SU-DHL-6 (cell line): Measurements from ENCODE around the gene POU3F2.

Experiments used
- H2AFZ ChIP-seq: fragments of 200-600 bp; sonication (generic); 2 replicates; pipeline ENCODE4 v1.6.1; 2014; ENCODE audit warnings: low read depth, mild to moderate bottlenecking, moderate library complexity, mixed read lengths, antibody characterized with exemption, low read length; ENCODE audit not compliant: severe bottlenecking
- H3F3A ChIP-seq: fragments of 200-600 bp; shearing (Covaris generic); 2 replicates; pipeline ENCODE4 v1.6.0; 2016; ENCODE audit warnings: antibody characterized with exemption, mild to moderate bottlenecking; ENCODE audit not compliant: insufficient read depth
- H3K27ac ChIP-seq: fragments of 200-600 bp; sonication (generic); 2 replicates; pipeline ENCODE4 v1.5.1; 2016; ENCODE audit warnings: low read depth, mild to moderate bottlenecking, low read length, moderate library complexity, mixed read lengths
- H3K27me3 ChIP-seq: fragments of 200-600 bp; sonication (generic), shearing (Covaris generic); 2 replicates; pipeline ENCODE4 v1.6.0; 2014; ENCODE audit warnings: mild to moderate bottlenecking, low read length
- H3K36me3 ChIP-seq: fragments of 200-600 bp; sonication (generic); 2 replicates; pipeline ENCODE4 v1.6.1; 2014; ENCODE audit warnings: mild to moderate bottlenecking, low read length, mixed read lengths
- H3K4me2 ChIP-seq: fragments of 300-600, 200-600 bp; shearing (Covaris generic), sonication (generic); 2 replicates; pipeline ENCODE4 v1.6.0; 2014; ENCODE audit warnings: low read length, low read depth, mild to moderate bottlenecking; ENCODE audit not compliant: poor library complexity, severe bottlenecking
- H3K4me3 ChIP-seq: fragments of 200-600 bp; sonication (generic); 2 replicates; pipeline ENCODE4 v1.5.1; 2014; ENCODE audit warnings: antibody characterized with exemption, low read length, mild to moderate bottlenecking, mixed read lengths; ENCODE audit not compliant: insufficient read depth, poor library complexity, severe bottlenecking
- H3K79me2 ChIP-seq: fragments of 200-600 bp; sonication (generic); 2 replicates; pipeline ENCODE4 v1.6.1; 2014; ENCODE audit warnings: mild to moderate bottlenecking, low read length, moderate library complexity; ENCODE audit not compliant: insufficient read depth
- H3K9ac ChIP-seq: fragments of 200-600 bp; sonication (generic); 2 replicates; pipeline ENCODE4 v1.7.0; 2014; ENCODE audit warnings: mild to moderate bottlenecking, low read length
- H3K9me2 ChIP-seq: fragments of 200-600 bp; sonication (generic); replicated peaks from 2 replicates; pipeline ENCODE4 v1.6.1; 2014; ENCODE audit warnings: low read length; ENCODE audit not compliant: insufficient read depth
- H3K9me3 ChIP-seq: fragments of 200-600 bp; sonication (generic); 2 replicates; pipeline ENCODE4 v1.6.1; 2014; ENCODE audit warnings: low read length, mixed read lengths; ENCODE audit not compliant: insufficient read depth
- H4K20me1 ChIP-seq: fragments of 200-600 bp; sonication (generic); 2 replicates; pipeline ENCODE4 v1.6.1; 2014; ENCODE audit warnings: low read depth, mild to moderate bottlenecking, antibody characterized with exemption, low read length, moderate library complexity, mixed read lengths
- CTCF ChIP-seq: fragments of 200-600 bp; sonication (generic); IDR thresholded peaks from one replicate; pipeline ENCODE4 v1.5.1; 2017; ENCODE audit warnings: antibody characterized with exemption, mild to moderate bottlenecking, low read length, moderate library complexity; ENCODE audit not compliant: insufficient read depth, poor library complexity, severe bottlenecking
- EZH2phosphoT487 ChIP-seq: fragments of 200-600 bp; sonication (generic), shearing (Covaris generic); conservative IDR thresholded peaks from 2 replicates; pipeline ENCODE4 v1.6.1; 2018; ENCODE audit warnings: mild to moderate bottlenecking, antibody characterized with exemption, low read length, moderate library complexity, mixed read lengths

The POU3F2 gene

GRCh38 chr6:98885330-98885729 is 51.0 kb downstream of the POU3F2 start:
- Histone ChIP-seq H3K36me3 (peaks cover 3% of the 10 kb centered on the region; the same call in 1 of the 2 replicates), H3K79me2 (no peaks in the 10 kb centered on the region), H3K4me2 (no peak overlapping the region), H3K27ac (no peak overlapping the region), H3K9me3 (no peaks in the 10 kb centered on the region), H2AFZ (no peak overlapping the region), H3F3A (no peaks in the 10 kb centered on the region), H4K20me1 (0 out of 2 replicates have a peak, but pooled peaks cover 3% of the 10 kb centered on the region), H3K4me3 (no peak overlapping the region), H3K27me3 (no peaks in the 10 kb centered on the region), H3K9me2 (no peaks in the 10 kb centered on the region), H3K9ac (no peak overlapping the region)
- no peak for TF ChIP-seq CTCF
- no peak for TF ChIP-seq EZH2phosphoT487

- TF ChIP-seq CTCF, result no peak
- TF ChIP-seq EZH2phosphoT487, result no peak
- peaks cover 3% of the 10 kb centered on the region; the same call in 1 of the 2 replicates for H3K36me3 ChIP-seq
- no peaks in the 10 kb centered on the region for H3F3A ChIP-seq
Observed at GRCh38 chr6:98887650-98888049, 53.3 kb downstream of the POU3F2 start.

More at GRCh38 chr6:98887650-98888049, 53.3 kb downstream of the POU3F2 start:
- H3K9me2 ChIP-seq, result no peaks in the 10 kb centered on the region
- no peak overlapping the region for H2AFZ ChIP-seq
- H3K27me3 ChIP-seq, result no peaks in the 10 kb centered on the region
- H3K4me2 ChIP-seq, result no peak overlapping the region
- H3K9ac ChIP-seq, result no peak overlapping the region
- no peak overlapping the region for H3K4me3 ChIP-seq
- H3K27ac ChIP-seq, result no peak overlapping the region
- H3K79me2 ChIP-seq, result no peaks in the 10 kb centered on the region
- no peaks in the 10 kb centered on the region for H3K9me3 ChIP-seq
- H4K20me1 ChIP-seq, result 0 out of 2 replicates have a peak, but pooled peaks cover 3% of the 10 kb centered on the region
